Liver (tissue), 9 donors: ENCODE results near the gene DAB1. TPM values are rescaled to one million over a fixed set of nuclear protein-coding genes. Genes with fewer than 3 reads are reported as not detected.

Source experiments
- DNase-seq: peaks from one replicate; pipeline ENCODE4 v3.0.0-alpha.2; 2017; ENCODE audit warnings: low spot score
- H3K27ac ChIP-seq, 2 donors: one replicate each; pipeline ENCODE4 v1.7.0; 2013; ENCODE audit warnings: inconsistent platforms in 2 of 2, low read length in 2 of 2, control low read depth in 1 of 2, low read depth in 1 of 2, mild to moderate bottlenecking in 1 of 2
- H3K27me3 ChIP-seq, 4 donors: one replicate each; pipeline versions ENCODE4 v1.6.1 to v1.7.0; 2013; ENCODE audit warnings: low read length in 3 of 4, inconsistent platforms in 1 of 4, mild to moderate bottlenecking in 1 of 4, moderate library complexity in 1 of 4; ENCODE audit not compliant: control insufficient read depth in 4 of 4, insufficient read depth in 4 of 4
- H3K36me3 ChIP-seq, 4 donors: one replicate each; pipeline versions ENCODE4 v1.6.1 to v1.7.0; 2013; ENCODE audit warnings: low read length in 3 of 4, mild to moderate bottlenecking in 3 of 4, low read depth in 1 of 4, moderate library complexity in 1 of 4; ENCODE audit not compliant: control insufficient read depth in 4 of 4, insufficient read depth in 3 of 4
- H3K4me1 ChIP-seq, 4 donors: one replicate each; pipeline versions ENCODE4 v1.6.1 to v1.7.0; 2013; ENCODE audit warnings: low read length in 3 of 4, mild to moderate bottlenecking in 3 of 4, moderate library complexity in 1 of 4; ENCODE audit not compliant: control insufficient read depth in 4 of 4, insufficient read depth in 4 of 4
- H3K4me3 ChIP-seq, 3 donors: one replicate each; pipeline versions ENCODE4 v1.6.1 to v1.7.0; 2013; ENCODE audit warnings: low read length in 3 of 3, control low read depth in 1 of 3, low read depth in 1 of 3, mild to moderate bottlenecking in 1 of 3
- H3K9ac ChIP-seq, 2 donors: one replicate each; pipeline ENCODE4 v1.7.0; 2013; ENCODE audit warnings: low read length in 2 of 2, mild to moderate bottlenecking in 2 of 2, moderate library complexity in 2 of 2, control low read depth in 1 of 2, low read depth in 1 of 2
- H3K9me3 ChIP-seq, 4 donors: one replicate each; pipeline versions ENCODE4 v1.6.1 to v1.7.0; 2013; ENCODE audit warnings: low read length in 3 of 4; ENCODE audit not compliant: control insufficient read depth in 4 of 4
- ATF3 ChIP-seq: IDR thresholded peaks from 2 replicates; pipeline ENCODE4 v1.6.1; 2016; ENCODE audit warnings: antibody characterized with exemption
- CTCF ChIP-seq: fragments of 150-350 bp; IDR thresholded peaks from 2 replicates; pipeline ENCODE4 v1.5.1; 2017; ENCODE audit warnings: improper control_type of control experiment, low read depth, low read length; ENCODE audit not compliant: missing input control
- EGR1 ChIP-seq, 2 donors: IDR thresholded peaks; 2 replicates each; pipeline ENCODE4 v1.6.1; 2016 to 2018; ENCODE audit warnings: antibody characterized with exemption in 2 of 2, low read depth in 2 of 2
- FOXA1 ChIP-seq: IDR thresholded peaks from 2 replicates; pipeline ENCODE4 v1.6.1; 2016; ENCODE audit warnings: antibody characterized with exemption
- FOXA2 ChIP-seq: IDR thresholded peaks from 2 replicates; pipeline ENCODE4 v1.6.1; 2016; ENCODE audit warnings: antibody characterized with exemption
- GABPA ChIP-seq, 2 donors: IDR thresholded peaks in 1 of 2; conservative IDR thresholded peaks in 1 of 2; 2 replicates each; pipeline ENCODE4 v1.6.1; 2016; ENCODE audit warnings: antibody characterized with exemption in 2 of 2, mild to moderate bottlenecking in 1 of 2, moderate library complexity in 1 of 2
- HNF4A ChIP-seq, 2 donors: conservative IDR thresholded peaks; 2 replicates each; pipeline ENCODE4 v1.6.1; 2016; ENCODE audit warnings: antibody characterized with exemption in 2 of 2, mild to moderate bottlenecking in 2 of 2
- HNF4G ChIP-seq: IDR thresholded peaks from 2 replicates; pipeline ENCODE4 v1.6.1; 2016; ENCODE audit warnings: antibody characterized with exemption
- JUND ChIP-seq, 2 donors: IDR thresholded peaks; 2 replicates each; pipeline ENCODE4 v1.6.1; 2016; ENCODE audit warnings: antibody characterized with exemption in 2 of 2
- MAX ChIP-seq: IDR thresholded peaks from 2 replicates; pipeline ENCODE4 v1.6.1; 2016; ENCODE audit warnings: antibody characterized with exemption
- NR2F2 ChIP-seq: IDR thresholded peaks from 2 replicates; pipeline ENCODE4 v1.6.1; 2016; ENCODE audit warnings: antibody characterized with exemption
- RAD21 ChIP-seq, 2 donors: IDR thresholded peaks; 2 replicates each; pipeline ENCODE4 v1.6.1; 2016; ENCODE audit warnings: antibody characterized with exemption in 2 of 2, mild to moderate bottlenecking in 2 of 2
- REST ChIP-seq: IDR thresholded peaks from 2 replicates; pipeline ENCODE4 v1.6.1; 2016; ENCODE audit warnings: antibody characterized with exemption, mild to moderate bottlenecking
- RXRA ChIP-seq, 2 donors: IDR thresholded peaks; 2 replicates each; pipeline ENCODE4 v1.6.1; 2017 to 2018; ENCODE audit warnings: antibody characterized with exemption in 2 of 2, mild to moderate bottlenecking in 1 of 2
- SP1 ChIP-seq: IDR thresholded peaks from 2 replicates; pipeline ENCODE4 v1.6.1; 2018; ENCODE audit warnings: antibody characterized with exemption, mild to moderate bottlenecking
- TAF1 ChIP-seq: conservative IDR thresholded peaks from 2 replicates; pipeline ENCODE4 v1.6.1; 2016; ENCODE audit warnings: antibody characterized with exemption, mild to moderate bottlenecking
- YY1 ChIP-seq: IDR thresholded peaks from 2 replicates; pipeline ENCODE4 v1.6.1; 2016; ENCODE audit warnings: antibody characterized with exemption, mild to moderate bottlenecking
- ZBTB33 ChIP-seq: IDR thresholded peaks from 2 replicates; pipeline ENCODE4 v1.6.1; 2016; ENCODE audit warnings: antibody characterized with exemption
- WGBS: extraction: QIAGEN DNeasy Blood & Tissue Kit; methylation state at CpG from one replicate; pipeline ENCODE4 v1.1.7; 2013; 5-methylcytosine and 5-hydroxymethylcytosine counted together
- polyA plus RNA-seq, 2 donors: library from polyadenylated mRNA; stranded (reverse) in 1 of 2; unstranded in 1 of 2; fragments of 200-250 nt in 1 of 2; fragments of >200 nt in 1 of 2; fragmentation: Nextera tagmentation in 1 of 2; extraction: Ambion mirVana in 1 of 2; gene quantifications; one replicate each; pipeline versions ENCODE4 v1.2.1 to v1.2.3, GENCODE V29; 2013 to 2015
- total RNA-seq, 2 donors: library from RNA; depleted of rRNA; stranded (reverse); fragments of >200 nt; gene quantifications; one replicate each; pipeline ENCODE4 v1.2.3, GENCODE V29; 2014
- donor health status: healthy.
- donor health status: healthy.
- donor health status: healthy.
- donor health status: healthy.
- donor health status: healthy.

DAB1 gene
- total and polyA plus RNA-seq, 4 donors: 0.54 to 1.7 (median 1.2) TPM

GRCh38 chr1:57158604-57158998, 265.3 kb downstream of the DAB1 start:
- 84% methylated on average over 1 of the region's 1 CpG for WGBS
- H3K9me3 ChIP-seq: no peaks in the 10 kb centered on the region
- TF ChIP-seq FOXA2: no peak
- TF ChIP-seq MAX: no peak
- no peak for TF ChIP-seq EGR1 (IDR thresholded peaks at IDR 0.05; ENCODE audit: low read depth in 2 of 2)
- TF ChIP-seq ZBTB33: no peak
- TF ChIP-seq TAF1: no peak
- no peak for TF ChIP-seq SP1
- no peak for TF ChIP-seq RXRA (IDR thresholded peaks at IDR 0.05)
- TF ChIP-seq ATF3: no peak
- no peak for TF ChIP-seq JUND (IDR thresholded peaks at IDR 0.05)
- no peak for TF ChIP-seq GABPA (IDR thresholded peaks at IDR 0.05 in 1 of 2, conservative IDR thresholded peaks at IDR 0.05 in 1 of 2)
- TF ChIP-seq RAD21 (IDR thresholded peaks at IDR 0.05): no peak
- TF ChIP-seq REST: no peak
- no peak for TF ChIP-seq CTCF
- no peak for TF ChIP-seq HNF4G
- no peak for TF ChIP-seq NR2F2
- no peak for TF ChIP-seq FOXA1
- TF ChIP-seq HNF4A (conservative IDR thresholded peaks at IDR 0.05): no peak
- TF ChIP-seq YY1: no peak
- DNase-seq: no peak
- H3K27me3 ChIP-seq: no peaks in the 10 kb centered on the region
- no peak overlapping the region for H3K9ac ChIP-seq
- H3K36me3 ChIP-seq: no peaks in the 10 kb centered on the region
- H3K27ac ChIP-seq: no peak overlapping the region
- H3K4me1 ChIP-seq: no peaks in the 10 kb centered on the region
- H3K4me3 ChIP-seq: no peak overlapping the region
